Measurements from ENCODE around the gene DUXA. TPM values are rescaled to one million over a fixed set of nuclear protein-coding genes. Genes with fewer than 3 reads are reported as not detected.

Gene DUXA
- total RNA-seq, 3 donors from 2014 or later (not counting 1 experiment from before 2014, with no cell fraction given) = not detected

- intact Hi-C loops (cut with micrococcal nuclease) = loop anchor here (2.0 kb wide), 1 partner anchor 88 kb away; the partner anchor contains the start of gene ZNF460
- Histone ChIP-seq H3K9me3 (ENCODE audit: control insufficient read depth, insufficient read depth, low read length) (no peaks in the 10 kb centered on the region), H3K36me3 (ENCODE audit: control insufficient read depth, insufficient read depth, low read length) (peaks cover 39% of the 10 kb centered on the region), H3K4me3 (ENCODE audit: low read length) (no peak overlapping the region), H3K4me1 (ENCODE audit: control insufficient read depth, insufficient read depth, low read length) (peaks cover 20% of the 10 kb centered on the region), H3K27ac (ENCODE audit: low read length) (no peak overlapping the region), H3K27me3 (ENCODE audit: control insufficient read depth, insufficient read depth, low read length) (no peaks in the 10 kb centered on the region)
- peaks cover 31 to 38% of the 10 kb centered on the region in 2 donors for H3K4me1 Mint-ChIP-seq
- peak overlapping the region; percentile 93 for H3K4me3 Mint-ChIP-seq
- H3K27me3 Mint-ChIP-seq (ENCODE audit: low read depth in 2 of 2) = peaks cover 0 to 6% of the 10 kb centered on the region in 2 donors
- H3K9me3 Mint-ChIP-seq = peaks cover 2 to 3% of the 10 kb centered on the region in 2 donors
- whole genome bisulfite sequencing (ENCODE audit: insufficient coverage) = 71% methylated on average over 5 of the region's 5 CpGs
- TF ChIP-seq CTCF (IDR thresholded peaks at IDR 0.05) = no peak
- peaks cover 27% of the 10 kb centered on the region for H3K36me3 Mint-ChIP-seq
- DNase-seq (peak in 1 of 2 donors; percentile 13), ATAC-seq (peak; percentile 59 to 66 (median 62))
- peak overlapping the region; percentile 90 to 94 for H3K27ac Mint-ChIP-seq
These were observed 25.7 kb upstream of the DUXA start for GRCh38 chr19:57192993-57193392.

- no peak for TF ChIP-seq CTCF (IDR thresholded peaks at IDR 0.05)
- Mint-ChIP-seq H3K4me3 (peak overlapping the region; percentile 93), H3K36me3 (peaks cover 27% of the 10 kb centered on the region), H3K27me3 (ENCODE audit: low read depth in 2 of 2) (peaks cover 7 to 11% of the 10 kb centered on the region in 2 donors), H3K9me3 (peaks cover 2 to 3% of the 10 kb centered on the region in 2 donors), H3K4me1 (peaks cover 31 to 38% of the 10 kb centered on the region in 2 donors), H3K27ac (peak overlapping the region; percentile 90 to 94)
- Histone ChIP-seq H3K4me1 (ENCODE audit: control insufficient read depth, insufficient read depth, low read length) (peaks cover 20% of the 10 kb centered on the region), H3K9me3 (ENCODE audit: control insufficient read depth, insufficient read depth, low read length) (no peaks in the 10 kb centered on the region), H3K27ac (ENCODE audit: low read length) (peak overlapping the region; percentile 90), H3K36me3 (ENCODE audit: control insufficient read depth, insufficient read depth, low read length) (peaks cover 33% of the 10 kb centered on the region), H3K27me3 (ENCODE audit: control insufficient read depth, insufficient read depth, low read length) (peaks cover 6% of the 10 kb centered on the region), H3K4me3 (ENCODE audit: low read length) (peak overlapping the region; percentile 67)
- intact Hi-C loops (cut with micrococcal nuclease) = loop anchor here (2.0 kb wide), 1 partner anchor 89 kb away; the partner anchor contains the start of gene ZNF460
- 16% methylated on average over 9 of the region's 9 CpGs for WGBS (ENCODE audit: insufficient coverage)
- DNase-seq (no peak), ATAC-seq (no peak)
These were observed 24.8 kb upstream of the DUXA start for GRCh38 chr19:57192077-57192420.

- Mint-ChIP-seq H3K27ac (peak within 1 kb of the TSS; percentile 90 to 94), H3K4me3 (peak within 1 kb of the TSS; percentile 93), H3K36me3 (peaks cover 20% of the 10 kb centered on the region), H3K4me1 (peaks cover 24 to 32% of the 10 kb centered on the region in 2 donors), H3K9me3 (peaks cover 2 to 3% of the 10 kb centered on the region in 2 donors), H3K27me3 (ENCODE audit: low read depth in 2 of 2) (peaks cover 8 to 11% of the 10 kb centered on the region in 2 donors)
- ATAC-seq (peak; percentile 85 to 94 (median 93)), DNase-seq (peak; percentile 88 to 93)
- Histone ChIP-seq H3K27ac (ENCODE audit: low read length) (peak within 1 kb of the TSS; percentile 90), H3K9me3 (ENCODE audit: control insufficient read depth, insufficient read depth, low read length) (no peaks in the 10 kb centered on the region), H3K36me3 (ENCODE audit: control insufficient read depth, insufficient read depth, low read length) (peaks cover 27% of the 10 kb centered on the region), H3K4me3 (ENCODE audit: low read length) (peak within 1 kb of the TSS; percentile 67), H3K27me3 (ENCODE audit: control insufficient read depth, insufficient read depth, low read length) (peaks cover 8% of the 10 kb centered on the region), H3K4me1 (ENCODE audit: control insufficient read depth, insufficient read depth, low read length) (peaks cover 20% of the 10 kb centered on the region)
- no peak for TF ChIP-seq CTCF (IDR thresholded peaks at IDR 0.05)
- WGBS (ENCODE audit: insufficient coverage) = 2% methylated on average over 81 of the region's 81 CpGs
- intact Hi-C loops (cut with micrococcal nuclease) = loop anchor here (2.0 kb wide), 1 partner anchor 89 kb away; the partner anchor contains the start of gene ZNF460
These were observed 24.1 kb upstream of the DUXA start, which contains the start of gene ZNF264 for GRCh38 chr19:57191141-57192076. ZNF264 (plus strand) TSS chr19:57191500; CDS start chr19:57191914, 414 bp downstream.

Data from natural killer cell (primary cell).